Measurements from ENCODE around the gene TEX51. TPM values are rescaled to one million over a fixed set of nuclear protein-coding genes. Genes with fewer than 3 reads are reported as not detected.
A peak's percentile ranks its signal among the peaks of the same experiment; 100 is the strongest.

The TEX51 gene
- total and polyA plus RNA-seq, 2 of the 4 experiments (the other 2 are of a cell fraction): not detected

- Histone ChIP-seq H3K9me1 (ENCODE audit: insufficient read depth, low read length) (no peaks in the 10 kb centered on the region), H3K23ac (ENCODE audit: low read depth, low read length) (no peak overlapping the region), H3K4me2 (ENCODE audit: low read depth, low read length) (peak overlapping the region; percentile 80), H3K18ac (ENCODE audit: low read depth, low read length) (no peak overlapping the region), H3K36me3 (ENCODE audit: control insufficient read depth, insufficient read depth, low read length) (no peaks in the 10 kb centered on the region), H3K9ac (ENCODE audit: low read depth, low read length) (no peak overlapping the region), H2BK5ac (ENCODE audit: low read depth, low read length, poor library complexity, severe bottlenecking) (no peak overlapping the region), H4K20me1 (ENCODE audit: insufficient read depth, low read length) (no peaks in the 10 kb centered on the region), H2AK5ac (ENCODE audit: low read depth, low read length) (no peak overlapping the region), H3K27me3 (ENCODE audit: control insufficient read depth, insufficient read depth, low read length) (peaks cover 12% of the 10 kb centered on the region), H2BK15ac (ENCODE audit: low read depth, low read length) (no peak overlapping the region), H3K56ac (ENCODE audit: extremely low read depth, insufficient read depth, low read length) (no peak overlapping the region), H2BK120ac (ENCODE audit: low read depth, low read length) (no peak overlapping the region), H4K8ac (ENCODE audit: low read depth in 2 of 2, low read length in 2 of 2) (no peak overlapping the region), H2AK9ac (replicated peaks; ENCODE audit: low read depth, low read length, poor library complexity) (peak overlapping the region; percentile 37), H2BK20ac (ENCODE audit: low read depth, low read length) (no peak overlapping the region), H3K79me1 (ENCODE audit: low read depth in 1 of 2, low read length in 2 of 2) (no peaks in the 10 kb centered on the region), H3K14ac (replicated peaks; ENCODE audit: low read depth, low read length) (no peak overlapping the region), H3K4ac (ENCODE audit: low read depth, low read length) (no peak overlapping the region), H3K9me3 (ENCODE audit: control insufficient read depth, insufficient read depth, low read length) (no peaks in the 10 kb centered on the region; the same call in 1 of the 2 replicates), H3K4me3 (ENCODE audit: insufficient read depth, low read depth, low read length) (peak overlapping the region; percentile 28), H2AFZ (replicated peaks; ENCODE audit: low read length, poor library complexity) (peak overlapping the region; percentile 84), H3K4me1 (ENCODE audit: control insufficient read depth, insufficient read depth, low read length) (no peaks in the 10 kb centered on the region; the same call in 1 of the 2 replicates), H4K5ac (ENCODE audit: low read depth, low read length) (no peak overlapping the region), H4K91ac (ENCODE audit: insufficient read depth, low read depth, low read length) (no peak overlapping the region), H3K27ac (ENCODE audit: insufficient read depth, low read length) (no peak overlapping the region)
- TF ChIP-seq BHLHE40 (IDR thresholded peaks at IDR 0.05; ENCODE audit: low read depth, low read length): no peak
- no peak for TF ChIP-seq MAZ (IDR thresholded peaks at IDR 0.05; ENCODE audit: borderline replicate concordance, low read depth, low read length)
- TF ChIP-seq CTCF (conservative IDR thresholded peaks at IDR 0.05; ENCODE audit: low read depth, low read length): peak; percentile 57
- no TSS peak for BruUV-seq (replicated peaks)
- peak; percentile 22 for DNase-seq
- intact Hi-C loops (cut with micrococcal nuclease) (loop anchor here (10.0 kb wide), 1 partner anchor 168 kb away; no protein-coding TSS in a partner anchor), in situ Hi-C loops (cut with MboI; ENCODE audit: low sequenced_read_pairs) (no loop called here), dilution Hi-C loops (cut with HindIII; ENCODE audit: low sequenced_read_pairs, unreplicated experiment) (no loop called here)
- peak; percentile 96 for ATAC-seq (ENCODE audit: low read depth)
- 12% methylated on average over 21 of the region's 40 CpGs; no CpG with 5 or more reads in 1 of the 2 experiments for WGBS, 2 experiments (ENCODE audit: extremely low coverage in 2 of 2, insufficient read length in 1 of 2)
- POLR2A ChIA-PET (ENCODE audit: unreplicated experiment): no interaction called here
- CTCF ChIA-PET: no interaction called here
Observed at GRCh38 chr2:126886211-126886915, 12.3 kb upstream of the TEX51 start.

All from IMR-90 (cell line).